WTC11 (cell line): ENCODE data around the gene CORO1A.

Experiments
- ELF4 ChIP-seq: sonication (generic); formaldehyde crosslinking; IDR thresholded peaks from 2 replicates; pipeline ENCODE4 v1.8.1; 2022; ENCODE audit warnings: low read depth, mild to moderate bottlenecking, moderate library complexity, missing genetic modification reagents
- KAT7 ChIP-seq: sonication (generic); formaldehyde crosslinking; IDR thresholded peaks from 2 replicates; pipeline ENCODE4 v1.8.1; 2023; ENCODE audit warnings: missing genetic modification reagents, mild to moderate bottlenecking, borderline replicate concordance
- MYBL2 ChIP-seq: sonication (generic); formaldehyde crosslinking; IDR thresholded peaks from 2 replicates; pipeline ENCODE4 v1.8.1; 2023; ENCODE audit warnings: mild to moderate bottlenecking, moderate library complexity, missing genetic modification reagents
- NFYB ChIP-seq: sonication (generic); formaldehyde crosslinking; conservative IDR thresholded peaks from 2 replicates; pipeline ENCODE4 v1.8.0; 2022; ENCODE audit warnings: low read depth, missing genetic modification reagents
- NR1H2 ChIP-seq: sonication (generic); formaldehyde crosslinking; IDR thresholded peaks from 2 replicates; pipeline ENCODE4 v1.9.0; 2021; ENCODE audit warnings: mild to moderate bottlenecking, moderate library complexity, missing genetic modification reagents
- STAT6 ChIP-seq: sonication (generic); formaldehyde crosslinking; conservative IDR thresholded peaks from 2 replicates; pipeline ENCODE4 v1.8.1; 2023; ENCODE audit warnings: mild to moderate bottlenecking, low read depth, missing genetic modification reagents, moderate library complexity
- ZBTB21 ChIP-seq: sonication (generic); formaldehyde crosslinking; IDR thresholded peaks from 2 replicates; pipeline ENCODE4 v1.8.1; 2023; ENCODE audit warnings: mild to moderate bottlenecking, missing genetic modification reagents, borderline replicate concordance
- ZNF138 ChIP-seq: sonication (generic); formaldehyde crosslinking; conservative IDR thresholded peaks from 2 replicates; pipeline ENCODE4 v1.8.1; 2022; ENCODE audit warnings: mild to moderate bottlenecking, moderate library complexity, missing genetic modification reagents
- ZNF219 ChIP-seq: sonication (generic); formaldehyde crosslinking; IDR thresholded peaks from 2 replicates; pipeline ENCODE4 v1.8.0; 2023; ENCODE audit warnings: missing genetic modification reagents, mild to moderate bottlenecking, borderline replicate concordance
- TF ChIP-seq, protein P1 (sequence below): fragments of 200-600 bp; IDR thresholded peaks from 2 replicates; pipeline ENCODE4 v1.8.0; 2022; ENCODE audit warnings: antibody characterized with exemption
- TF ChIP-seq, protein P2 (sequence below): sonication (generic); formaldehyde crosslinking; IDR thresholded peaks from 2 replicates; pipeline ENCODE4 v1.8.1; 2023; ENCODE audit warnings: mild to moderate bottlenecking, moderate library complexity, missing genetic modification reagents
- TF ChIP-seq, protein P3 (sequence below): sonication (generic); formaldehyde crosslinking; IDR thresholded peaks from 2 replicates; pipeline ENCODE4 v1.8.1; 2022; ENCODE audit warnings: mild to moderate bottlenecking, missing genetic modification reagents, moderate library complexity, borderline replicate concordance

DNA sequence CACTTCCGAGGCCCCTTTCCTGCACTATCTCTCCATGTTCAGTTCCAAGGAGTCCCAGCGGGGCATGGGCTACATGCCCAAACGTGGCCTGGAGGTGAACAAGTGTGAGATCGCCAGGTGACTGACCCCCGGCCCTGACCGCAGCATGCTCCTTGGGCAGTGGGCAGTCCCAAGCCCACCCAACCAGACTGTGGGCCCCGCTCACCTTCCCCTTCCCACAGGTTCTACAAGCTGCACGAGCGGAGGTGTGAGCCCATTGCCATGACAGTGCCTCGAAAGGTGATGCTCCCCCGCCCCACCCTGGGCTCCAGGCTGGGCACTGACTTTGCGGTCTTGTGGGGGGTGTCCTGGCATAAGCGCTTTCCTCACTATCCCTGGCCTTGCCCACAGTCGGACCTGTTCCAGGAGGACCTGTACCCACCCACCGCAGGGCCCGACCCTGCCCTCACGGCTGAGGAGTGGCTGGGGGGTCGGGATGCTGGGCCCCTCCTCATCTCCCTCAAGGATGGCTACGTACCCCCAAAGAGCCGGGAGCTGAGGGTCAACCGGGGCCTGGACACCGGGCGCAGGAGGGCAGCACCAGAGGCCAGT, 4.7 kb downstream of the CORO1A start:
- TF ChIP-seq, protein P1, sequence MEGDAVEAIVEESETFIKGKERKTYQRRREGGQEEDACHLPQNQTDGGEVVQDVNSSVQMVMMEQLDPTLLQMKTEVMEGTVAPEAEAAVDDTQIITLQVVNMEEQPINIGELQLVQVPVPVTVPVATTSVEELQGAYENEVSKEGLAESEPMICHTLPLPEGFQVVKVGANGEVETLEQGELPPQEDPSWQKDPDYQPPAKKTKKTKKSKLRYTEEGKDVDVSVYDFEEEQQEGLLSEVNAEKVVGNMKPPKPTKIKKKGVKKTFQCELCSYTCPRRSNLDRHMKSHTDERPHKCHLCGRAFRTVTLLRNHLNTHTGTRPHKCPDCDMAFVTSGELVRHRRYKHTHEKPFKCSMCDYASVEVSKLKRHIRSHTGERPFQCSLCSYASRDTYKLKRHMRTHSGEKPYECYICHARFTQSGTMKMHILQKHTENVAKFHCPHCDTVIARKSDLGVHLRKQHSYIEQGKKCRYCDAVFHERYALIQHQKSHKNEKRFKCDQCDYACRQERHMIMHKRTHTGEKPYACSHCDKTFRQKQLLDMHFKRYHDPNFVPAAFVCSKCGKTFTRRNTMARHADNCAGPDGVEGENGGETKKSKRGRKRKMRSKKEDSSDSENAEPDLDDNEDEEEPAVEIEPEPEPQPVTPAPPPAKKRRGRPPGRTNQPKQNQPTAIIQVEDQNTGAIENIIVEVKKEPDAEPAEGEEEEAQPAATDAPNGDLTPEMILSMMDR: no peak
- TF ChIP-seq ZNF219 (CRISPR knock-in tag) (no peak), NFYB (no peak), NR1H2 (CRISPR knock-in tag) (no peak), MYBL2 (CRISPR knock-in tag) (no peak), STAT6 (CRISPR knock-in tag) (no peak), ZNF138 (CRISPR knock-in tag) (no peak), ELF4 (CRISPR knock-in tag) (no peak), KAT7 (no peak), ZBTB21 (no peak)
- TF ChIP-seq, protein P2, sequence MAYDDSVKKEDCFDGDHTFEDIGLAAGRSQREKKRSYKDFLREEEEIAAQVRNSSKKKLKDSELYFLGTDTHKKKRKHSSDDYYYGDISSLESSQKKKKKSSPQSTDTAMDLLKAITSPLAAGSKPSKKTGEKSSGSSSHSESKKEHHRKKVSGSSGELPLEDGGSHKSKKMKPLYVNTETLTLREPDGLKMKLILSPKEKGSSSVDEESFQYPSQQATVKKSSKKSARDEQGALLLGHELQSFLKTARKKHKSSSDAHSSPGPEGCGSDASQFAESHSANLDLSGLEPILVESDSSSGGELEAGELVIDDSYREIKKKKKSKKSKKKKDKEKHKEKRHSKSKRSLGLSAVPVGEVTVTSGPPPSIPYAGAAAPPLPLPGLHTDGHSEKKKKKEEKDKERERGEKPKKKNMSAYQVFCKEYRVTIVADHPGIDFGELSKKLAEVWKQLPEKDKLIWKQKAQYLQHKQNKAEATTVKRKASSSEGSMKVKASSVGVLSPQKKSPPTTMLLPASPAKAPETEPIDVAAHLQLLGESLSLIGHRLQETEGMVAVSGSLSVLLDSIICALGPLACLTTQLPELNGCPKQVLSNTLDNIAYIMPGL (CRISPR knock-in tag): no peak
- TF ChIP-seq, protein P3, sequence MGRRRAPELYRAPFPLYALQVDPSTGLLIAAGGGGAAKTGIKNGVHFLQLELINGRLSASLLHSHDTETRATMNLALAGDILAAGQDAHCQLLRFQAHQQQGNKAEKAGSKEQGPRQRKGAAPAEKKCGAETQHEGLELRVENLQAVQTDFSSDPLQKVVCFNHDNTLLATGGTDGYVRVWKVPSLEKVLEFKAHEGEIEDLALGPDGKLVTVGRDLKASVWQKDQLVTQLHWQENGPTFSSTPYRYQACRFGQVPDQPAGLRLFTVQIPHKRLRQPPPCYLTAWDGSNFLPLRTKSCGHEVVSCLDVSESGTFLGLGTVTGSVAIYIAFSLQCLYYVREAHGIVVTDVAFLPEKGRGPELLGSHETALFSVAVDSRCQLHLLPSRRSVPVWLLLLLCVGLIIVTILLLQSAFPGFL (CRISPR knock-in tag): no peak
